Left colon (tissue), 2 donors: ENCODE measurements around the gene FERMT1. TPM values are rescaled to one million over a fixed set of nuclear protein-coding genes. Genes with fewer than 3 reads are reported as not detected.
A peak's percentile ranks its signal among the peaks of the same experiment; 100 is the strongest.
"Not testable (repeated sequence)": the region's sequence is repeated elsewhere in the genome, so short reads cannot be mapped to it uniquely, and the experiment has no call there.

Experiments
- ATAC-seq: fragments of 200-7000 bp; cut with Tn5 transposase; one replicate; pipeline ENCODE4 v1.9.1; 2020; ENCODE audit warnings: mild to moderate bottlenecking, moderate library complexity
- DNase-seq, 2 donors: peaks; one replicate each; pipeline ENCODE4 v3.0.0-alpha.2; 2020
- intact Hi-C, 2 donors: fragments of 100-400 bp; cut with DNase I in 1 of 2; cut with micrococcal nuclease in 1 of 2; formaldehyde crosslinking; loops; one replicate each; pipeline versions ENCODE4 v1.11.2 to v1.14.0; 2022; cut with DNase I, micrococcal nuclease
- total RNA-seq, 2 donors: library from RNA; stranded (reverse); fragmentation: NEBNext Ultra II Directional; extraction: Animal tissue kit (Norgen Biotek cat#: 25700); gene quantifications; one replicate each; pipeline ENCODE4 v1.2.1, GENCODE V29; 2021
- donor health status: DM: no; HTN: no; CAD: no.
- donor health status: DM: yes; HTN: yes; CAD: no.

FERMT1 gene
- total RNA-seq, 2 donors from 2014 or later = 62.0 to 79.7 TPM

DNA sequence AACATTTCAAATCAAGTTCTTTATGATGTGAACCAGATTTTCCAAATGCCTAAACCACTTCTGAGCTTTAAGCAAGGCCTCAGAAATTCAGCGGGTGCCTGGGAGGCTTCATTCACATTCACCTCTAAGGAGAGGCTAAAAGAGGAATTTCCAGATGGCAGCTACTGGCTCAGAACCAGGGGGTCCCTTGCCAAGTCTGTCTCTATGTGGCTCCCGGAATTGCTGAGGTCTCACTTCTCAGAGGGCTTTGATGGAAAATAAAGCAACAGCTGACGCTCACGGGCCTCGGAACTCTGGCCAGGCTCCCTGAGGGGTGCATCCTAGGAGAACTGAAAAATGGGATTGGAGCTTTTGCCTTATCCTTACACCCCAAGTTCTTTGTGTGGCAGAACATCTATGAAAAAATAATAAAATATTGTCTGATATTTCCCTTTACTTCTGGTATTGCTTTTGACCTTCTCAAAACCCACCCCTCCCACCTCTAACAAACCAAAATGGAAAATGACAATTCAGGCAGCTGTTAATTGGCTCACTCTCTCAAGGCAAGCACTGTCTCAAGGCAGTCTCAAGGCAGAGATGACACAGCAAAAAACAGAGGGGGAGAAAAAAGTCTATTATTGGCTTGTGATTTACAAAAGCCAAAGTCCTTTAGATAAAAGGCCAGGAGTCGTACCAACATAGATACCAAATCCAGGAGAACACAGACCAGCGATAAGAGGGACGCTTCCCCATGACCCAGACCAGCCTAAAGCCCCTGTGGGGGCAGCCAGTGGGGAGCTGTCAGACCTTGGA is 47.2 kb downstream of the FERMT1 start:
- intact Hi-C loops = loop anchor here (5.0 to 10.0 kb wide), 2 partner anchors 548 to 551 kb away; no protein-coding TSS in a partner anchor
- ATAC-seq (no peak), DNase-seq (no peak)

DNA sequence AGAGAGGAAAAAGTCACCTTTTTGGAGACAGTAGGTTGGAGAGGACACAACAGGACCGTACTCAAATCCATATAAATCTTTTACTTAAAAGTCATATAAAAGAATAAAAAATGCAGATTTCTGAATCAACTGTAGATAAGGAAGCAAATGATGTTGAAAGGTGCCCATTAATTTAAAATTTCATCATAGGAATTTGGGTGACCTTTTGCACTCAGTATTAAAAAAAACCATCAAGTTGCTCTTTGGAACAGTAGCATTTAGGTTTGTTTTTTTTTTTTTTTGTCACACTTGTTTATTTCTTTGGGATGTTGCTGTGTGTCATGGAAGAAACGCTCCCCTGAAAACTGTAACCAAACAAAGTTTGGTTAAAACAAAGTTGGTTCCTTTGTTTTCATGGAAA is 48.0 kb downstream of the FERMT1 start:
- intact Hi-C loops = loop anchor here (5.0 to 10.0 kb wide), 2 partner anchors 547 to 550 kb away; no protein-coding TSS in a partner anchor
- DNase-seq = no peak
- ATAC-seq = no peak

DNA sequence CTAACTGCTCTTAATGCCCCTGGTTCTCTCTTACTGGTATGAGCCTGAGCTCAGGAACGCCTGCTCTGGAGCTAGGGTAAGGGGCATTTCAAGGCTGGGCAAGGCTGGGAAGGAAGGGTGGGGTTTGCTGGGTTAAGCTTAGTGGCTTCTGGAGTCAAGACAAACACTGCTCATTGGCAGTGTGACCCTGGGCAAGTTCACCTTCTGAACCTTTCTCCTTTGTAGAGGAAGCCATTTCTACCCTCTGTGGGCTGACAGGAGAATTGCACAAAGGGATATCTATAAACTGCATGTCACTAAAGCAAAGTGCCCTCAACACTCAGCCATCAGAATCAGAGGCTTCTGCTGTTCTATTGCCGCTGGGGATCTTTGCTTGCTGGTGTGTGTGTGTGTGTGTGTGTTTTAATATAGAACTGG is 48.7 kb downstream of the FERMT1 start:
- peak; percentile 30 for ATAC-seq
- no peak for DNase-seq
- intact Hi-C loops = loop anchor here in 1 of 2 donors (10.0 kb wide), 1 partner anchor 549 kb away; no protein-coding TSS in a partner anchor

- DNase-seq = no peak
- ATAC-seq = no peak
- intact Hi-C loops = loop anchor here in 1 of 2 donors (10.0 kb wide), 1 partner anchor 546 kb away; no protein-coding TSS in a partner anchor
Measured at GRCh38 chr20:6070829-6071695, 51.8 kb downstream of the FERMT1 start.

DNA sequence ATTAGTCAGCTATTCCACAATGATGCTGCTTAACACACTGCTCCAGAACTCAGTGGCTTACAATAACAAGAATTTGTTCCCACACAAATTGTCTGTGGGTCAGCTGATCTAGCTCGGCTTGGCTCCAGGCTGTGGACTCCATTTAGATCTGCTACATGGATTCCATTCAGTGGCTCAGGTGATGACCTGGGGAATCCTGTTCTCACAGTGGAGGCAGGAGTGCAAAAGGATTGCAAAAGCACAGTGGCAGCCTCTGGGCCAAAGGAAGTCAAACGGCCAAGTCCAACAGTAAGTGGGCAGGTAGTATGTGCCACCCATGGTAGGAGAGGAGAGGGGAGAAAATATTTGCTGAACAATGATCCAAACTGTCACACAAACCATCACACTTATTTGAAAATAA is 53.2 kb downstream of the FERMT1 start:
- DNase-seq (no peak), ATAC-seq (no peak)
- intact Hi-C loops = loop anchor here in 1 of 2 donors (10.0 kb wide), 1 partner anchor 545 kb away; no protein-coding TSS in a partner anchor

DNA sequence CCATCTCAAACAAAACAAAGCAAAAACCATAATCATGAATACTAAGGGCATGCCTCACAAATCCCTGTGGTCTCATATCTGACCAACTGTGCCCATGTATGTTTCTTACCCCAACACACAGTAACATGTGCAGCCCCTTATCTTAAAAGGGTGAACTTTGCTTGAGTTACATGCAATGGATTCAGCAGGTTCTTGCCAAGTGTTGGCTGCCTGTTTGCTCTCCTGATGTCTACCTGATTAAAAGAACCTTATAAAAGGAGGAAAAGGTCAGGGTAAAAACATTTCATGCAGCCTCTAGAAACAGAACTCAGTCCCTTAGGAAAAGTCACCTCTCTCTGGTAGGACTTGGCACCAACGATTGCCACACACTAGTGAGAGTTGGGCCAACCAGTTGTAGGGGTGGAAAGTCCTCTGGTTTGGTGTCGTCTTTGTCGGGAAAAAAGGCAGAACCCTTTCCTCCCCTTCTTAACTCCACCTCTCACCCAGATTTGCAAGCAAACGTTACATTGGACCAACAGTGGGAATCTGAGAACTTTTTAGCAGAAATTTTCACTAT is 55.0 kb downstream of the FERMT1 start:
- intact Hi-C loops = no loop called here
- DNase-seq (no peak), ATAC-seq (no peak)

- DNase-seq (no peak), ATAC-seq (no peak)
- intact Hi-C loops = no loop called here
Measured at GRCh38 chr20:6066582-6066981, 56.2 kb downstream of the FERMT1 start.

GRCh38 chr20:6061544-6061943 is 61.3 kb downstream of the FERMT1 start:
- no peak for DNase-seq
- ATAC-seq = no peak
- intact Hi-C loops = no loop called here

GRCh38 chr20:6060213-6060612 is 62.6 kb downstream of the FERMT1 start:
- intact Hi-C loops = no loop called here
- no peak for DNase-seq
- ATAC-seq = no peak

GRCh38 chr20:6058684-6059295 is 64.0 kb downstream of the FERMT1 start:
- intact Hi-C loops = no loop called here
- ATAC-seq = peak; percentile 63
- no peak for DNase-seq

DNA sequence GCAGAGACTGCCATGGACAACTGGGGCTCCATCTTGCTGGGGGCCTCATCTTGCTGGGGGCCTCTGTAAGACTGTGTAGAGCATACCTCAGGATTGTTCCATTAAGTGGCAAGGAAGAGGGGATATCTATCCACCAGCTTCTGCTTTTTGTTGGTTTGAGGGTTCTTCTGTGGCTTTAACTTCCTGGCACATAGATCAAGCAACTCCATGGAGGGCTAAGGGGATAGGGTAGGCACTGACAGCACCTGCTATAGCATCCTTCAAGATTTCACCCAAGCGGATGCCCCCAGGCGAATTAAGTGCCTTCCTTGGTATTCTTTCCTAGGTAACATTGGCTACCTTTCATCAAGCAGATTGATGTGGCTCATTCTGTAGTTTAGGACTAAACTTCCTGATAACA is 65.1 kb downstream of the FERMT1 start:
- intact Hi-C loops = no loop called here
- ATAC-seq = no peak
- no peak for DNase-seq

DNA sequence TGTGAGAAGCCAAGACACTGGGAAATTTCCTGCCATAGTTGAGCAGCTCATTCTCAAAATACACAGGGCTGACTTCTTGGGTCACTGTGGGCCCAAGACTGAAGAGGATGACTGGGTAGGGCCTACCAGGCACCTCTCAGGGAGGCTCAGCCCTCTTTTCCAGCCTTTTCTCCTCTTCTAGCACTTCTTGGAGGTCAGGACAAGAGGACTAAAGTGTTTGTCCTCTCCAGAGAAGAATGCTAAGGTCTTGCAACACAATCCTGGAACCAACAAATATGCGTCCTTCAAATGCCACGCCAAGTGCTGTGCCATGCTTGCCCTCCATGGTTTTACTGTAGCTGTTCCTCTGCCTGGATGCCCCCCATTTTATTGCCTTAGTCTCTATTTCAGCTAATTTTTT is 65.7 kb downstream of the FERMT1 start:
- no peak for ATAC-seq
- DNase-seq = no peak
- intact Hi-C loops = no loop called here

DNA sequence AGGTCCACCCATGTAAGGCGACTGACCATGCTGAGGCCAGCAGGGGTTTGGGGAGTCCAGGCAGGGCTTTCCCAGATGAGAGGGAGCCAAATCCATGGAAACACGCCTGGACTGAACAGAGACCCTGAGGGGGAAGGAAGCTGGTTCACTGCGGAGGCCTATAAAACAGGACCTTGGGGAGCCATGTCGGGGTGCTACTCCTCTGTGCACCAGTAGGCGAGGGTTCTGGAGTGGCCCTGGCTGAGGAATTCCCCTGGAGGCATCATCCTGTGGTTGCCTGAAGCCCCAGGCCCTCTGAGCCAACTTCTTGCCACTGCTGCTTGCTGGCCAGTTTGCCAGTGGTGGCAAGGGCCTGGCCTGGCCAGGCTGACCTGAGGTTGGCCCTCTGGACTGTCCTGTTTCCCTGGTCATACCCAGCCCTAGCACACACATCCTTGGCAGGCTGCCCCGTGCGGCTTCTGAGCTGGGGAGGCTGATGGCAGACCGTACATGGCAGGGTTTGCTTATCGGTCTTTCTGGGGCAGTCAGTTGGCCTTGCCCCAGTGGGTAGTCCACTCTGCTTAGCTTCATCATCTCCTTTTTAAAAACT is 66.8 kb downstream of the FERMT1 start:
- intact Hi-C loops = no loop called here
- no peak for ATAC-seq
- no peak for DNase-seq

GRCh38 chr20:6055161-6055783 is 67.6 kb downstream of the FERMT1 start:
- no peak for ATAC-seq
- intact Hi-C loops = no loop called here
- no peak for DNase-seq

DNA sequence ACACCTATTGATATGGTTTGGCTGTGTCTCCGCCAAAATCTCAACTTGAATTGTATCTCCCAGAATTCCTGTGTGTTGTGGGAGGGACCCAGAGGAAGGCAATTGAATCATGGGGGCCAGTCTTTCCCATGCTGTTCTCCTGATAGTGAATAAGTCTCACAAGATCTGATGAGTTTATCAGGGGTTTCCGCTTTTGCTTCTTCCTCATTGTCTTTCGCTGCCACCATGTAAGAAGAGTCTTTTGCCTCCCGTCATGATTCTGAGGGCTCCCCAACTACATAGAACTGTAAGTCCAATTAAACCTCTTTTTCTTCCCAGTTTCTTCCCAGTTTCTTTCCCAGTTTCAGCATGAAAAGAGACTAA is 68.2 kb downstream of the FERMT1 start:
- intact Hi-C loops, DNase-seq, ATAC-seq: not testable (repeated sequence)

DNA sequence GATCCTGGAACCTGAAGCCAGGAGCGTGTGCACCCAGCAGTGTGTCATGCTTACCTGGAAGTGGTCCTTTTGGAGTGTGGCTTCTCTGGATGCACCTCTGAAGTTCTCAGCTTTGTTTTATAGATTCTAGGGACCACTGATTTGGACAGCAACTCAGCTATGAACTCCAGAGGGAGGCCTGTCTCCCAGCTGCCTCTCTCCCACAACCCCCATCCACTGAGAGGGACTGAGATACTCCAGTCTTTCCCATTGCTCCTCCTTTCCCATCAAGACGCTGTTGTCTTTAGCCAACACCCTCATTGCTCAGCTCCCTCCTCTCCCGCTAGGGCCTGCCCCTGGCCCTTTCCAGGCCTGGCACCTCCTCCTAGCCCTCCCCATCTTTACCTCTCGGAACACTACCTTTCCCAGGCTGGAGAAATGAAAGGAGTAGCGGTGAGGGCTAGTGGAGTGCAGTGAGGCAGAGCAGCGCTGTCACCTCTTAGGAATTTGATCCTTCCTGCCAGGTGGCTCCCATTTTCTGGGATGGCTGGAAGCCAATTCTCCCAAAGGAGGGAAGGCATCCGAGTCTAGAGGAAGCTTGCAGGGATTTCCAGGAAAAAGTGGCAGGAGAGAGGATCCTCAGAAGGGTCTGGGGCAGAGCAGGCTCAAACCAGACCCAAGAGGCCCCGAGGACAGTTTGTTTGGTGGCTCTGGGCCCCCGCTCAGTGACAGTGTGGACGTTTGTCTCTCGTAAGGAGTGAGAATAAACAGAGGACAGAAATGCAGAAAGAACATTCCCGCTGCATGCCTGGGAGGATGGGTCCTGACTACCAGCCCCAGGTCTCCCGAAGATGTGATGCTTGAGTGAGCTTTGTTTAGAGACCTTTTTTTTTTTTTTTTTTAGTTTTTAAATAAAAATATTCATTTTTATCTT is 68.8 kb downstream of the FERMT1 start, which contains the start of gene LRRN4:
TSS of gene LRRN4 (minus strand) at position 285 of the 913 bp plus-strand sequence. CDS start 1,261 bp downstream, outside the sequence.
- DNase-seq = no peak
- intact Hi-C loops = no loop called here
- no peak for ATAC-seq
